Measurements from ENCODE around the gene ACSM2B. TPM values are rescaled to one million over a fixed set of nuclear protein-coding genes. Genes with fewer than 3 reads are reported as not detected.
"Not testable (repeated sequence)": the region's sequence is repeated elsewhere in the genome, so short reads cannot be mapped to it uniquely, and the experiment has no call there.

Gene ACSM2B
- 10 to 100 TPM in 3 of 4 donors, 1 to 10 TPM in 1; 2.5 to 60.6 (median 45.6) TPM for polyA plus RNA-seq (ENCODE audit: insufficient read length in 4 of 4)

GRCh38 chr16:20576145-20576544 lies at the start of gene ACSM2B:
TSS of gene ACSM2B (minus strand) at chr16:20576367. CDS start at chr16:20564845, 11,522 bp downstream.
- DNase-seq (ENCODE audit: low read depth in 4 of 4, low spot score in 3 of 4): not testable (repeated sequence)

- no peak for DNase-seq (ENCODE audit: low read depth in 4 of 4, low spot score in 3 of 4)
These were observed 49.0 kb upstream of the ACSM2B start for GRCh38 chr16:20624882-20625807.

GRCh38 chr16:20624205-20624604 lies 48.0 kb upstream of the ACSM2B start:
- no peak for DNase-seq (ENCODE audit: low read depth in 4 of 4, low spot score in 3 of 4)

- DNase-seq (ENCODE audit: low read depth in 4 of 4, low spot score in 3 of 4): no peak
These were observed 46.3 kb upstream of the ACSM2B start for GRCh38 chr16:20622498-20622870.

- no peak for DNase-seq (ENCODE audit: low read depth in 4 of 4, low spot score in 3 of 4)
These were observed 45.2 kb upstream of the ACSM2B start for GRCh38 chr16:20621406-20621805.

- DNase-seq (ENCODE audit: low read depth in 4 of 4, low spot score in 3 of 4): no peak
These were observed 44.6 kb upstream of the ACSM2B start for GRCh38 chr16:20620770-20621169.

GRCh38 chr16:20620003-20620402 lies 43.8 kb upstream of the ACSM2B start:
- DNase-seq (ENCODE audit: low read depth in 4 of 4, low spot score in 3 of 4): no peak

GRCh38 chr16:20617271-20617670 lies 41.1 kb upstream of the ACSM2B start:
- DNase-seq (ENCODE audit: low read depth in 4 of 4, low spot score in 3 of 4): no peak

GRCh38 chr16:20614186-20615141 lies 38.3 kb upstream of the ACSM2B start:
- DNase-seq (ENCODE audit: low read depth in 4 of 4, low spot score in 3 of 4): no peak

GRCh38 chr16:20613481-20614185 lies 37.5 kb upstream of the ACSM2B start:
- no peak for DNase-seq (ENCODE audit: low read depth in 4 of 4, low spot score in 3 of 4)

GRCh38 chr16:20612551-20613480 lies 36.6 kb upstream of the ACSM2B start:
- DNase-seq (ENCODE audit: low read depth in 4 of 4, low spot score in 3 of 4): no peak

GRCh38 chr16:20611975-20612481 lies 35.9 kb upstream of the ACSM2B start:
- DNase-seq (ENCODE audit: low read depth in 4 of 4, low spot score in 3 of 4): no peak

GRCh38 chr16:20611350-20611902 lies 35.3 kb upstream of the ACSM2B start:
- DNase-seq (ENCODE audit: low read depth in 4 of 4, low spot score in 3 of 4): no peak

- no peak for DNase-seq (ENCODE audit: low read depth in 4 of 4, low spot score in 3 of 4)
These were observed 34.8 kb upstream of the ACSM2B start for GRCh38 chr16:20610892-20611349.

- no peak for DNase-seq (ENCODE audit: low read depth in 4 of 4, low spot score in 3 of 4)
These were observed 34.2 kb upstream of the ACSM2B start for GRCh38 chr16:20610211-20610891.

GRCh38 chr16:20602205-20602604 lies 26.0 kb upstream of the ACSM2B start:
- not testable (repeated sequence) for DNase-seq (ENCODE audit: low read depth in 4 of 4, low spot score in 3 of 4)

GRCh38 chr16:20599475-20599874 lies 23.3 kb upstream of the ACSM2B start:
- not testable (repeated sequence) for DNase-seq (ENCODE audit: low read depth in 4 of 4, low spot score in 3 of 4)

GRCh38 chr16:20598832-20599469 lies 22.8 kb upstream of the ACSM2B start:
- DNase-seq (ENCODE audit: low read depth in 4 of 4, low spot score in 3 of 4): no peak

Measured in left renal pelvis (tissue), 4 donors.